ENCODE data around the gene SYNPO.

Gene SYNPO, protein sequence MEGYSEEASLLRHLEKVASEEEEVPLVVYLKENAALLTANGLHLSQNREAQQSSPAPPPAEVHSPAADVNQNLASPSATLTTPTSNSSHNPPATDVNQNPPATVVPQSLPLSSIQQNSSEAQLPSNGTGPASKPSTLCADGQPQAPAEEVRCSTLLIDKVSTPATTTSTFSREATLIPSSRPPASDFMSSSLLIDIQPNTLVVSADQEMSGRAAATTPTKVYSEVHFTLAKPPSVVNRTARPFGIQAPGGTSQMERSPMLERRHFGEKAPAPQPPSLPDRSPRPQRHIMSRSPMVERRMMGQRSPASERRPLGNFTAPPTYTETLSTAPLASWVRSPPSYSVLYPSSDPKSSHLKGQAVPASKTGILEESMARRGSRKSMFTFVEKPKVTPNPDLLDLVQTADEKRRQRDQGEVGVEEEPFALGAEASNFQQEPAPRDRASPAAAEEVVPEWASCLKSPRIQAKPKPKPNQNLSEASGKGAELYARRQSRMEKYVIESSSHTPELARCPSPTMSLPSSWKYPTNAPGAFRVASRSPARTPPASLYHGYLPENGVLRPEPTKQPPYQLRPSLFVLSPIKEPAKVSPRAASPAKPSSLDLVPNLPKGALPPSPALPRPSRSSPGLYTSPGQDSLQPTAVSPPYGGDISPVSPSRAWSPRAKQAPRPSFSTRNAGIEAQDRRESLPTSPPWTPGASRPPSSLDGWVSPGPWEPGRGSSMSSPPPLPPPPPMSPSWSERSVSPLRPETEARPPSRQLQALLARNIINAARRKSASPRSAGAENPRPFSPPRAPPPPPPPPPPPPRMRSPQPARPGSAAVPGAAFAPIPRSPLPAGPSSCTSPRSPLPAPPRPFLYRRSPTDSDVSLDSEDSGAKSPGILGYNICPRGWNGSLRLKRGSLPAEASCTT

DNA sequence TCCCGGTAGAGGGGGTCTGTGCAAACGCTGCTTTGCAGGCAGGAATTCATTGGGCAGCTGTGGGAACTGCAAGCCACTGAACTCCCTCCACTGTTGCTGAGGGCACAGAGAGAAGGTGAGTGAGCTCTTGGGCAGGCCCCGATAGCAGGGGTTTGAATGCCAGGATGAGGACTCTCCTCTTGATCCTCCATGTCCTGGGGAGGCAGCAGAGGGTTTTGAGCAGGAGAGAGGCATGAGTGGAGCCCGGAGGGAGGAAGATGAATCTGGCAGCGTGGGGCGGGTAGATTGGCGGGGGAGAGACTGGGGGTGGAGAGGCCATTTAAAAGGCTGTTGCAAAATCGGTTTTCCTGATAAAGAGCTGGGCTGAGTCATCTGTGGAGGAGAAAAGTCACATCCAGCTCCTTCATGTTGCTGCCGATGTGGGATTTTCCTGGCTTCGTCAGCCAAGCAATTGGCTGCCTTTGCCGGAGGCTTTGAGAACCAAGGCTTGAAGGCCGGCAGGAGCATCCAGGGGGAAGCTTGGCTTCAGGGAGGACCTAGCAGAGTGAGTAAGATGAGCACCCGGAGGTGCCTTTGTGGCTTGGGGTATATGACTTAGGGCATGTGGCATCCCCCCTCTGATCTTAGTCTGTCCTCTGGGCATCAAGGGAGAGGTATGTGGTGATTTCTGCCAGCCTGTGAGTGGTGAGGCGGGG lies at the start of gene SYNPO:
TSS of gene SYNPO (plus strand) at position 350 of the 695 bp plus-strand sequence. CDS start 7,616 bp downstream, outside the sequence.
- in situ Hi-C loops (cut with HindIII; ENCODE audit: low pct_ligation_motif_present, low sequenced_read_pairs) = no loop called here
- TF ChIP-seq, protein P1, sequence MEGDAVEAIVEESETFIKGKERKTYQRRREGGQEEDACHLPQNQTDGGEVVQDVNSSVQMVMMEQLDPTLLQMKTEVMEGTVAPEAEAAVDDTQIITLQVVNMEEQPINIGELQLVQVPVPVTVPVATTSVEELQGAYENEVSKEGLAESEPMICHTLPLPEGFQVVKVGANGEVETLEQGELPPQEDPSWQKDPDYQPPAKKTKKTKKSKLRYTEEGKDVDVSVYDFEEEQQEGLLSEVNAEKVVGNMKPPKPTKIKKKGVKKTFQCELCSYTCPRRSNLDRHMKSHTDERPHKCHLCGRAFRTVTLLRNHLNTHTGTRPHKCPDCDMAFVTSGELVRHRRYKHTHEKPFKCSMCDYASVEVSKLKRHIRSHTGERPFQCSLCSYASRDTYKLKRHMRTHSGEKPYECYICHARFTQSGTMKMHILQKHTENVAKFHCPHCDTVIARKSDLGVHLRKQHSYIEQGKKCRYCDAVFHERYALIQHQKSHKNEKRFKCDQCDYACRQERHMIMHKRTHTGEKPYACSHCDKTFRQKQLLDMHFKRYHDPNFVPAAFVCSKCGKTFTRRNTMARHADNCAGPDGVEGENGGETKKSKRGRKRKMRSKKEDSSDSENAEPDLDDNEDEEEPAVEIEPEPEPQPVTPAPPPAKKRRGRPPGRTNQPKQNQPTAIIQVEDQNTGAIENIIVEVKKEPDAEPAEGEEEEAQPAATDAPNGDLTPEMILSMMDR (IDR thresholded peaks at IDR 0.05; ENCODE audit: low read depth, low read length, missing control alignments) = peak; percentile 12
- no peaks in the 10 kb centered on the region for H3K36me3 ChIP-seq (replicated peaks)
- peak within 1 kb of the TSS; percentile 87 for H3K27ac ChIP-seq
- no peaks in the 10 kb centered on the region for H3K27me3 ChIP-seq (replicated peaks)
- peak within 1 kb of the TSS; percentile 49 for H3K4me3 ChIP-seq (ENCODE audit: low read depth, low read length)
- peak; percentile 90 for DNase-seq

DNA sequence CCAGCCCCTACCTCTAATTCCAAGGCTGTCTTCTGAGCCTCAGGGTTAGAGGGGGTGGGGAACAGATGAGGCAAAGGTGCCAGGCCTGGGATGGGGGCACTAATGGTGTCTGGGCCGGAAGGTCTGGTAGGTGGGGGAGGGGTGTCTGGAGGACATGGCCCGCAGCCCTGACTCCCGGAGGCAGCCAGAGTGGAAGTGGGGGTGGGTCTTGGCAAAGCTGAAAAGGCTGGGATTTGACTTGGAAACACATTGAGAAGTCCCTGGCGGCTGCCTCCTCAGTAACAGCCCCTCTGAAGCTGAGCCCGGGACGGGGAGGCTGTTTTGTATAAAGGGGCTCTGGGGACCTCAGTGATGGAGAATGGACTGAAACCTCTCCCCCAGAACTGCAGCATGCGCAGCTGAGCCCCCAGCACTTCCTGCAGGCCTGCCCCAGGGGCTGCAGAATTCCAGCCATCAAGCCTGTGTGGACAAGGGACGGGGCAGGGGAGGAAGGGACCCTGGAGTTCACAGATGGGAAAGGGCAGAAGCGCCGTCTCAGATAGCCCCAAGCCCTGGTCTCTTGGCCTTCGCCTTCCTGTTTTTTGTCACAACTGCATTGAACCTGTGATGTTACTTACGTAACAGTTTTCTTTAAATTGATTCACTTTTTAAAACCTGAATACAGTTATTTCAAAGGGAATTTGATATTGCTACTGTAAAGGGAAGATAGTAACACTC lies 49.3 kb upstream of the SYNPO start:
- no peak overlapping the region for H3K27ac ChIP-seq
- DNase-seq = no peak
- no peaks in the 10 kb centered on the region for H3K27me3 ChIP-seq (replicated peaks)
- no peaks in the 10 kb centered on the region for H3K36me3 ChIP-seq (replicated peaks)
- TF ChIP-seq, protein P1 (IDR thresholded peaks at IDR 0.05; ENCODE audit: low read depth, low read length, missing control alignments) = no peak
- in situ Hi-C loops (cut with HindIII; ENCODE audit: low pct_ligation_motif_present, low sequenced_read_pairs) = no loop called here
- H3K4me3 ChIP-seq (ENCODE audit: low read depth, low read length) = no peak overlapping the region

DNA sequence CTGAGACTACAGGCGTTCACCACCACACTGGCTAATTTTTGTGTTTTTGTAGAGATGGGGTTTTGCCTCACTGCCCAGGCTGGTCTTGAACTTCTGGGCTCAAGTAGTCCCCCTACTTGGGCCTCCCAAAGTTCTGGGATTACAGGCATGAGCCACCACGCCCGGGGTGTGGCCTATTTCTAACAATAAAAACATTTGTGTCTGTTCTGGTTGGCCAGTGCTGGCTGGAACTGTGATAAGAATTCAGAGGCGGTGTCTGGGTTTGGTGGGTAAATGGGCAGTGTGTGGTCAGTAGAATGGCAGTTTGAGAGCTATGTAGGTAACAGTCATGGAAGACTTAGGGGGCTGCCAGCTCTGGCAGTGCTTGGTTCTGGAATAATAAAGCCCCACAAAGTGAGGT lies 46.9 kb upstream of the SYNPO start:
- H3K36me3 ChIP-seq (replicated peaks) = no peaks in the 10 kb centered on the region
- in situ Hi-C loops (cut with HindIII; ENCODE audit: low pct_ligation_motif_present, low sequenced_read_pairs) = no loop called here
- H3K4me3 ChIP-seq (ENCODE audit: low read depth, low read length) = no peak overlapping the region
- no peak for DNase-seq
- H3K27ac ChIP-seq = no peak overlapping the region
- TF ChIP-seq, protein P1 (IDR thresholded peaks at IDR 0.05; ENCODE audit: low read depth, low read length, missing control alignments) = no peak
- no peaks in the 10 kb centered on the region for H3K27me3 ChIP-seq (replicated peaks)

DNA sequence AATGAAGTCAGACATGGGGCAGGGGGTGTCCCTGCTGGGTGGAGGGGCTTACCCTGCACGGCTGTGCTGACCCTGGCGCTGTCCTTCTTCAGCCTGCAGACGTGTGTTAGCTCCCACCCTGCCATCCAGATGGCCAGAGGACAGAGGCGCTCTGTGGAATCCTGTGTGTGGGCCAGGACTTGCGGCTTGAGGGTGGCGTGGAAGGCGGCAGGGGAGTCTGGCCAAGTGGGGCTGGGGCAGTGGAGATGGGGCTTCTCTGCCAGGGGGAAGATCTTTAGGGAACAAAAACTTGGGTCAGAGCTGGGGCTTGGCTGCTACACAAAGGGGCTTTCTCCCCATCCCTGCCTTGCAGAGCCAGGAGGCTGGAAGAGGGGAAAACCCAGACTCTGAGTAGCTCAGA lies 46.5 kb upstream of the SYNPO start:
- Histone ChIP-seq H3K4me3 (ENCODE audit: low read depth, low read length) (no peak overlapping the region), H3K27ac (no peak overlapping the region), H3K27me3 (replicated peaks) (no peaks in the 10 kb centered on the region), H3K36me3 (replicated peaks) (no peaks in the 10 kb centered on the region)
- no peak for DNase-seq
- in situ Hi-C loops (cut with HindIII; ENCODE audit: low pct_ligation_motif_present, low sequenced_read_pairs) = no loop called here
- TF ChIP-seq, protein P1 (IDR thresholded peaks at IDR 0.05; ENCODE audit: low read depth, low read length, missing control alignments) = no peak

DNA sequence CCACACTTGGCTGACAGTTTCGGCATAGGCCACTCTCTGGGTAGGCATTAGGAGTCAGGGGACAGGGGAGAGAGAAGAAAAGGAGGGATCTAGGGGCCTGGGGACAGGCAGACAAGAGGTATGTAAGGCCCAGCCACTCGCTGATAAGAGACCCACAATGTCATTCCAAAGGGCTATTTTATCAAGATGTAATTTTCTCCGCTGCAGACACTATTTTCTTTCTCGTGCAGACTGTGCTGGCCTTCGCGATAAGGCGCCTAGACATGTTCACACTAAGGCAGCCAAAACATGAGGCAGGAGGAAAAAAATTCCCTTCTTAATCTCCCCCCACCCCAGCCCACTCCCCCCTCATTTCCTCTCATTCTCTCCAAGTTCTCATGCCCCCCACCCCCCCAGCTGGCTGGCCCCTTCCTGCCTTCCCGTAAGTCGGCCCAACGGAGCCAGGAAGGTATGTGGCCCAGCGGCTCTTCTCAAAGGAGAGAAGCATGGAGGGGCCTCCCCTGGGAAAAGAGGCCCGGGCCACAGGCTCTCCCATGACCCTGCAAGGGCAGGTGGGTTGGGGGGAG lies 44.9 kb upstream of the SYNPO start:
- in situ Hi-C loops (cut with HindIII; ENCODE audit: low pct_ligation_motif_present, low sequenced_read_pairs) = no loop called here
- Histone ChIP-seq H3K27ac (peak overlapping the region; percentile 41), H3K4me3 (ENCODE audit: low read depth, low read length) (no peak overlapping the region), H3K27me3 (replicated peaks) (no peaks in the 10 kb centered on the region), H3K36me3 (replicated peaks) (no peaks in the 10 kb centered on the region)
- peak; percentile 79 for DNase-seq
- TF ChIP-seq, protein P1 (IDR thresholded peaks at IDR 0.05; ENCODE audit: low read depth, low read length, missing control alignments) = no peak
